CD4-positive, alpha-beta T cell (primary cell): ENCODE results near the gene COL19A1. TPM values are rescaled to one million over a fixed set of nuclear protein-coding genes. Genes with fewer than 3 reads are reported as not detected.

ENCODE experiments used
- ATAC-seq: fragments of 200-7000 bp; cut with Tn5 transposase; one replicate; pipeline ENCODE4 v1.10.0; 2022; ENCODE audit warnings: mild to moderate bottlenecking; ENCODE audit not compliant: poor library complexity
- CTCF ChIA-PET: fragments of 350-600 bp; sonication (Branson Sonifier 250); formaldehyde crosslinking; loops from one replicate; lab custom pipeline; 2021; ENCODE audit warnings: antibody characterized with exemption, inconsistent platforms; lab: Charles Lee
- POLR2A ChIA-PET: fragments of 350-600 bp; sonication (Branson Sonifier 250); formaldehyde crosslinking; loops from one replicate; lab custom pipeline; 2021; ENCODE audit warnings: antibody characterized with exemption, inconsistent platforms; lab: Charles Lee
- DNase-seq, 14 experiments: peaks; one replicate each; pipeline ENCODE4 v3.0.0-alpha.2; 2013 to 2020; ENCODE audit warnings: mixed read lengths in 2 of 14
- H3K27ac ChIP-seq, 2 donors: one replicate each; pipeline versions ENCODE4 v1.5.1 to v1.7.0; 2013; ENCODE audit warnings: low read length in 2 of 2, low read depth in 1 of 2, mild to moderate bottlenecking in 1 of 2
- H3K27me3 ChIP-seq, 2 experiments: 1 replicate in 1 of 2; 2 replicates in 1 of 2; pipeline versions ENCODE4 v1.6.1 to v1.7.0; 2013; ENCODE audit warnings: low read length in 2 of 2, control low read depth in 1 of 2, mild to moderate bottlenecking in 1 of 2, moderate library complexity in 1 of 2; ENCODE audit not compliant: insufficient read depth in 2 of 2, control insufficient read depth in 1 of 2
- H3K36me3 ChIP-seq: one replicate; pipeline ENCODE4 v1.6.1; 2013; ENCODE audit warnings: low read length, control low read depth; ENCODE audit not compliant: insufficient read depth
- H3K4me1 ChIP-seq: one replicate; pipeline ENCODE4 v1.6.1; 2013; ENCODE audit warnings: low read length, control low read depth; ENCODE audit not compliant: insufficient read depth
- H3K4me3 ChIP-seq: one replicate; pipeline ENCODE4 v1.5.1; 2013; ENCODE audit warnings: mild to moderate bottlenecking, low read length, moderate library complexity
- H3K9me3 ChIP-seq, 2 experiments: 1 replicate in 1 of 2; 2 replicates in 1 of 2; pipeline versions ENCODE4 v1.6.1 to v1.7.0; 2013; ENCODE audit warnings: low read length in 2 of 2, mild to moderate bottlenecking in 2 of 2, control low read depth in 1 of 2, moderate library complexity in 1 of 2; ENCODE audit not compliant: control insufficient read depth in 1 of 2, insufficient read depth in 1 of 2
- H3K27ac Mint-ChIP-seq: one replicate; pipeline ENCODE4 v1.8.0; 2020; ENCODE audit warnings: mixed read lengths
- H3K27me3 Mint-ChIP-seq: one replicate; pipeline ENCODE4 v1.8.0; 2021; ENCODE audit warnings: mixed read lengths
- H3K36me3 Mint-ChIP-seq: one replicate; pipeline ENCODE4 v1.8.0; 2021; ENCODE audit warnings: low read depth, mixed read lengths
- H3K4me1 Mint-ChIP-seq: one replicate; pipeline ENCODE4 v1.8.0; 2021; ENCODE audit warnings: low read depth, mixed read lengths
- H3K4me3 Mint-ChIP-seq: one replicate; pipeline ENCODE4 v1.8.0; 2020; ENCODE audit warnings: mild to moderate bottlenecking, mixed read lengths
- H3K9me3 Mint-ChIP-seq: one replicate; pipeline ENCODE4 v1.8.0; 2020; ENCODE audit warnings: mixed read lengths
- intact Hi-C, 2 experiments: fragments of 100-400 bp; cut with DNase I in 1 of 2; cut with micrococcal nuclease in 1 of 2; formaldehyde crosslinking; loops; one replicate each; pipeline versions ENCODE4 v1.15.1 to v1.9.0; 2023 to 2025; cut with DNase I, micrococcal nuclease
- total RNA-seq, 174 experiments: library from RNA in 2 of 174; stranded (reverse) in 2 of 174; gene quantifications; one replicate each; pipeline ENCODE4 v1.2.3 and lab custom pipeline; 2021 to 2026
- TF ChIP-seq, protein P1 (sequence below): fragments of 200-600 bp; IDR thresholded peaks from one replicate; pipeline ENCODE4 v1.8.0; 2022; ENCODE audit warnings: antibody characterized with exemption, mild to moderate bottlenecking

Gene COL19A1
- total RNA-seq, 2 experiments from 2014 or later, result not detected

DNA sequence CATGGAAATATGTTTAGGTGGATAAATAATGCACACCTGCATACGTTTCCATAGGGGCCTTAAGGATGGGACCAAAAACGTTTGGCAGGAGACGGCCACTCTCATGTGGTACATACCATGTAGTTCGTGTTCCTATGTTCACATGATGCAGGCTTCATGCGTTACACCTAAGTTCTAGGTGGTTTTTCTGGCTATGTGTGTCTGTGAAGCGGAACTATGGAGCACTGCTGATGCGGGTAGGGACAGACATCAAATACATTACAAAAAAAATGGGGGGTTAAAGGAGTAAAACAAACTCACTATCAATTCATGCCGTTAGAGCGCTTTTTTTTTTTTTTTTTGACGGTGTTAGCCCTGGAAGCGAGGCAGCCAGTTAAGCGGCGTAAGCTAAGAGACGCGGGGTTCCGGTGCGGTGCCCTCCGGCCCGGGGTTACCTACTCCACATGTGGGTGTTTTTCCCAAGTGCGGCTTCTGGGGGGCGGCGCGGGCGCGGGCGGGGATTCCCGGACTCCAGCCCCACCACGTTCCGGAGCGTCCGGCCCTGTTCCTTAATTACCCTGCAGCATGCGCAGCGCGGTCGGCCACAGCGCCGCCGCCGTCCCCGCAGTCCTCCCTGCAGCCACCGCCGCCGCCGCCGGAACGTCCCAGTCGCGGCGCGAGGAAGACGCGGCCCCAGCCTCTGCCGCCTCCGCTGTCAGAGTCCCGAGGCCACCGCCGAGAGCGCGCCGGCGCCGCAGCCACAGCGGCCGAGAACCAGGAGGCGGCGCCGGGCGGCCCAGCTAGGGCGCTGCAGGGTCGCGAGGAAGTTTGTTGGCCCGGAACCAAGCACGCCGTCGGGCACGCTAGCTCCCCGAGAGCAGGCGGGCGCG lies 648 bp downstream of the COL19A1 start:
- intact Hi-C loops, result loop anchor here (5.0 to 10.0 kb wide), 2 partner anchors 132 to 135 kb away; no protein-coding TSS in a partner anchor
- H3K36me3 Mint-ChIP-seq, result no peaks in the 10 kb centered on the region
- no peaks in the 10 kb centered on the region for H3K9me3 Mint-ChIP-seq
- Histone ChIP-seq H3K4me1 (peaks cover 13% of the 10 kb centered on the region), H3K36me3 (no peaks in the 10 kb centered on the region), H3K4me3 (peak overlapping the region; percentile 61), H3K27me3 (no peaks in the 10 kb centered on the region), H3K27ac (no peak overlapping the region), H3K9me3 (no peaks in the 10 kb centered on the region)
- peaks cover 13% of the 10 kb centered on the region for H3K4me1 Mint-ChIP-seq
- peak; percentile 15 to 81 (median 56) for DNase-seq
- ATAC-seq, result peak; percentile 77
- ChIA-PET POLR2A (interaction anchor here (0.6 to 2.3 kb wide), 3 partner anchors 53 to 71 kb away, joined by 3 to 12 read pairs (median 3); partner anchors contain the start of gene LMBRD1), CTCF (interaction anchor here (0.7 to 1.5 kb wide), 3 partner anchors 10 to 88 kb away, joined by 3 to 7 read pairs (median 4); no protein-coding TSS in a partner anchor)
- peak overlapping the region; percentile 89 for H3K4me3 Mint-ChIP-seq
- TF ChIP-seq, protein P1, sequence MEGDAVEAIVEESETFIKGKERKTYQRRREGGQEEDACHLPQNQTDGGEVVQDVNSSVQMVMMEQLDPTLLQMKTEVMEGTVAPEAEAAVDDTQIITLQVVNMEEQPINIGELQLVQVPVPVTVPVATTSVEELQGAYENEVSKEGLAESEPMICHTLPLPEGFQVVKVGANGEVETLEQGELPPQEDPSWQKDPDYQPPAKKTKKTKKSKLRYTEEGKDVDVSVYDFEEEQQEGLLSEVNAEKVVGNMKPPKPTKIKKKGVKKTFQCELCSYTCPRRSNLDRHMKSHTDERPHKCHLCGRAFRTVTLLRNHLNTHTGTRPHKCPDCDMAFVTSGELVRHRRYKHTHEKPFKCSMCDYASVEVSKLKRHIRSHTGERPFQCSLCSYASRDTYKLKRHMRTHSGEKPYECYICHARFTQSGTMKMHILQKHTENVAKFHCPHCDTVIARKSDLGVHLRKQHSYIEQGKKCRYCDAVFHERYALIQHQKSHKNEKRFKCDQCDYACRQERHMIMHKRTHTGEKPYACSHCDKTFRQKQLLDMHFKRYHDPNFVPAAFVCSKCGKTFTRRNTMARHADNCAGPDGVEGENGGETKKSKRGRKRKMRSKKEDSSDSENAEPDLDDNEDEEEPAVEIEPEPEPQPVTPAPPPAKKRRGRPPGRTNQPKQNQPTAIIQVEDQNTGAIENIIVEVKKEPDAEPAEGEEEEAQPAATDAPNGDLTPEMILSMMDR, result no peak
- H3K27ac Mint-ChIP-seq, result no peak overlapping the region
- peaks cover 64% of the 10 kb centered on the region for H3K27me3 Mint-ChIP-seq

DNA sequence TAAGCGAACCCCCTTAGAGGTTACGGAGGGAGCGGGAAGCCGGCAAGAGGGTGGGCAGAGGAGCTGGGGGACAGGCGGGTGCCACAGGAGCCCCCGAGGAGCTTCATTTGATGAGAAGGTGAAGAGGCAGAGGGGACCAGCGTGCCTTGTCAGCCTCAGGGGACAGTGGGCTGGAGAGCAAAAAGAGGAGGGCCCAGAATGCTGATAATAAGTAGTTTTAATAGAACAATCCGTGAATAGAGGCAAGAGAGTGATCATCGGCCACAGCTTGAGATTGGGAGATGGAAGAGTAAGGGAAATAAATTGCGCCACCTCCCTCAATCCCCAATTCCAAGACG lies 1.3 kb downstream of the COL19A1 start:
- ATAC-seq (no peak), DNase-seq (no peak)
- Histone ChIP-seq H3K9me3 (no peaks in the 10 kb centered on the region), H3K4me3 (peak overlapping the region; percentile 61), H3K36me3 (no peaks in the 10 kb centered on the region), H3K27ac (no peak overlapping the region), H3K27me3 (no peaks in the 10 kb centered on the region), H3K4me1 (peaks cover 13% of the 10 kb centered on the region)
- POLR2A ChIA-PET, result interaction anchor here (0.6 to 2.3 kb wide), 3 partner anchors 53 to 71 kb away, joined by 3 to 12 read pairs (median 3); partner anchors contain the start of gene LMBRD1
- H3K4me3 Mint-ChIP-seq, result peak overlapping the region; percentile 72
- peaks cover 66% of the 10 kb centered on the region for H3K27me3 Mint-ChIP-seq
- peaks cover 13% of the 10 kb centered on the region for H3K4me1 Mint-ChIP-seq
- intact Hi-C loops, result loop anchor here (5.0 to 10.0 kb wide), 2 partner anchors 133 to 135 kb away; no protein-coding TSS in a partner anchor
- H3K9me3 Mint-ChIP-seq, result no peaks in the 10 kb centered on the region
- no peak overlapping the region for H3K27ac Mint-ChIP-seq
- TF ChIP-seq, protein P1, result no peak
- H3K36me3 Mint-ChIP-seq, result no peaks in the 10 kb centered on the region
- CTCF ChIA-PET, result interaction anchor here (0.7 to 1.5 kb wide), 3 partner anchors 9 to 88 kb away, joined by 3 to 7 read pairs (median 4); no protein-coding TSS in a partner anchor

DNA sequence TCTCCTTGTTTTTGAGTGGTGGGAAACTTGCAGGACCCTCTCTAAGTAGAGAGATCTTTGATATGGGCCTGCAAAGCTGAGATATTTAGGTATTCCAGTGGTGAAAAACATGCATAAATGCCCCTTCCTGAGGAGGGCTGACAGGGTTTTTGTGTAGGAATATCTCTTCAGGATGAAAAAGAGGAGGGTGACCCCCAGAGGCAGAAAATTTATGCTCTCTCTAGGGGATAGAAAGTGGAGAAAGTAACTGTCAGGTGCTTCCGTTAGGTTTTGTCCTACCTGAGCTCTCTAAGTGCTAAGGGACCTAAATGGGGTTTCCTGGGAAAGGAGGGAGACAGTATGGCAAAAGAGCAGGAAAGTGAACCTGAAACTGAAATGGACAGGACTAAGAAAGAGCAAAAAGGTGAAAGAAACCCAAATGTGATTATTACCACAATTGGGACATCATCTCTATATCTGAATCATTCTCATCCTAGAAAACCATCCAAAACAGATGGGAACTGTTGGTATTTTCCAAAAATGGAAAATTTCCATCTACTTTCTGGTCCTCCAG lies 2.0 kb downstream of the COL19A1 start:
- no peak overlapping the region for H3K27ac ChIP-seq
- no peaks in the 10 kb centered on the region for H3K9me3 ChIP-seq
- peaks cover 70% of the 10 kb centered on the region for H3K27me3 Mint-ChIP-seq
- ChIA-PET CTCF (no interaction called here), POLR2A (no interaction called here)
- H3K36me3 Mint-ChIP-seq, result no peaks in the 10 kb centered on the region
- peaks cover 13% of the 10 kb centered on the region for H3K4me1 Mint-ChIP-seq
- H3K4me1 ChIP-seq, result peaks cover 13% of the 10 kb centered on the region
- H3K27ac Mint-ChIP-seq, result no peak overlapping the region
- H3K4me3 Mint-ChIP-seq, result peak overlapping the region; percentile 72
- ATAC-seq (no peak), DNase-seq (no peak)
- no peaks in the 10 kb centered on the region for H3K27me3 ChIP-seq
- intact Hi-C loops, result loop anchor here (5.0 to 10.0 kb wide), 2 partner anchors 134 to 136 kb away; no protein-coding TSS in a partner anchor
- no peaks in the 10 kb centered on the region for H3K9me3 Mint-ChIP-seq
- H3K4me3 ChIP-seq, result no peak overlapping the region
- TF ChIP-seq, protein P1, result no peak
- no peaks in the 10 kb centered on the region for H3K36me3 ChIP-seq
